GM19351 (cell line): ENCODE measurements around the gene TNS4.

Experiments used
- ATAC-seq: cut with Tn5 transposase; IDR thresholded peaks from one replicate; pipeline ENCODE4 v1.9.1; 2021; ENCODE audit warnings: mild to moderate bottlenecking, moderate library complexity; ENCODE audit not compliant: unreplicated experiment

The TNS4 gene

DNA sequence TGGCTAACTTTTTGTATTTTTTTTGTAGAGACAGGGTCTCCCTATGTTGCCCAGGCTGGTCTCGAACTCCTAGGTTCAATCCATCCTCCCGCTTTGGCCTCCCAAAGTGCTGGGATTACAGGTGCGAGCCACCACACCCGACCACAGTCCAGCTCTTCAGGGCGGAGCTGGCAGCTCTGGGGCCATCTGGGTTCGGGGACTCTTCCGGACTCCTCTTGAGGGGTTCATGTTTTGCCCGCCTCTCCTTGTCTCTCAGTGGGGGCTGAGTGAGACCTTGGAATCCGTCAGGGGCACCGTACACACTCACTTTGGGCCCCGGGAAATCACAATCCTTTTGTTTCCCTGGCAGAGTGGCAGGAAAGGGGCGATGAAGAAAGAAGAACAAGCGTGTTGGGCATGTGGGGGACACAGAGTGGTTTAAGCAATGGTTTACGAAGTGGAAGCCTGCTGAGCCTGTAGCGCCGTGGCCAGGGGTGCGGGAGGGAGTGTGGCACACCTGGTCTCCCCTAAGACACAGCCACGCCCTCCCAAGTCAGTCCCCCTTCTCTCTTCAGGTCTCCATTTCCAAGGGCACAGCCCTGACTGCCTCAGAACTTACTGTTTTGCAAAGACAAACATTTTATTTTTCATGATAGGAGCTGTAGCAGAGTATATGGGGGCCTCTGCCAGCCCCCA is 26.1 kb downstream of the TNS4 start:
- ATAC-seq, result no peak

DNA sequence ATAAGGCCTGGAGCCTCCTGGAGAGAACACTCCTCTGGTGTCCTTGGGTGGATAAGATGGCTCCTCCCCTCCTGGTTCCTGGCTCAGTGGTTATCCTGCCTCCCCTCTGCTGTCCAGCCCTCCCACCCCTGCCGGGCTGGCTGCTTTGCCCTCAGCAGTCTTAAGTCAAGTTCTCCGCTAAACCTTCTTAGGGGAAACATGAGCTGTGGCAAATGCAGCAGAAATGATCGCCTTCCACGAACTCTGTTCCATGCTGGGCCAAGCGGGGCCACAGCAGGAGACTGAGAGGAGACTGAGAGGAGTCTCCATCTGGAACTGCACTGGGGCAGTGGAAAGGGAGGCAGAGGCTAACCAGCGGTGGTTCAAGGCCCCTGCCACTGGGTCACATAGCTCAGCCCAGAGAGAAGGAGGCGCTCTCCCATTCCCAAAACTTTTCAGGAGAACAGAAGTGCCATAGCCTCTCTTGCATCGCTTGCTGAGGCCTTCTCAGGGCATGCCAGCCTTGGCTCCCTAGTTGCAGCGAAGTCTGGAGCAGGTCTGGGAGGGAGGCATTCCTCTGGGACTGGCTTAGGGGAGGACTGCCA is 26.9 kb downstream of the TNS4 start:
- ATAC-seq, result no peak

DNA sequence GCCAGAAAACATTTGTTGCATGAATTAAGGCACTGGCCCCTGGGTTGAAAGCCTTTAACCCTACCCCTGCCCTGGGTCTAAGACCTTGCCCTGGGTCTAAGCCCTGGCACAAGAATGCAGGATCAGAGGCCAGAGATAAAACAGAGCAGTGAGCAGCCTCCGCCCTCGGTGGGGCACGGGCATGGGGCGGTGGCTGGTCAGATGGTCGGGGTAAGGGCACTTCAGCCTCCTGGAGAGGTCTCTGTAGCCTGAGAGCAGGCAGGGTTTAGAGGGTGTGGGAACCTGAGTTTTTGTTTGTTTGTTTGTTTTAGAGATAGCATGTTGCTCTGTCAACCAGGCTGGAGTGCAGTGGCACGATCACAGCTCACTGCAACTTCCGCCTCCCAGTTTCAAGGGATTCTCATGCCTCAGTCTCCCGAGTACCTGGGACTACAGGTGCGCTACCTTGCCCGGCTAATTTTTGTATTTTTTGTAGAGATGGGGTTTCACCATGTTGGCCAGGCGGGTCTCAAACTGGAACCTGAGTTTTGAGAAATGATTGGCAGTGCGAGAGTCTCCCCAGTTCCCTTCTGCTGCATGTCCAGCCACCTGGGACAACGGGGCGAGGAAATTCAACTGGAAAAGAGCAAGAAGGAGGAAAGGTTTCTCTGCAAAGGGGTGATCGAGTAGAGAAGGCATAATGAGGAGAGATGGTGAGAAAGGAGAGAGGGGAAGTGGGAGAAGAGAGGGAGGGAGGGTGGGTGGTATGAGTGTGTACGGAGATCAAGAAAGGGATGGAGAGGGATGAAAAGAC is 27.7 kb downstream of the TNS4 start:
- no peak for ATAC-seq

DNA sequence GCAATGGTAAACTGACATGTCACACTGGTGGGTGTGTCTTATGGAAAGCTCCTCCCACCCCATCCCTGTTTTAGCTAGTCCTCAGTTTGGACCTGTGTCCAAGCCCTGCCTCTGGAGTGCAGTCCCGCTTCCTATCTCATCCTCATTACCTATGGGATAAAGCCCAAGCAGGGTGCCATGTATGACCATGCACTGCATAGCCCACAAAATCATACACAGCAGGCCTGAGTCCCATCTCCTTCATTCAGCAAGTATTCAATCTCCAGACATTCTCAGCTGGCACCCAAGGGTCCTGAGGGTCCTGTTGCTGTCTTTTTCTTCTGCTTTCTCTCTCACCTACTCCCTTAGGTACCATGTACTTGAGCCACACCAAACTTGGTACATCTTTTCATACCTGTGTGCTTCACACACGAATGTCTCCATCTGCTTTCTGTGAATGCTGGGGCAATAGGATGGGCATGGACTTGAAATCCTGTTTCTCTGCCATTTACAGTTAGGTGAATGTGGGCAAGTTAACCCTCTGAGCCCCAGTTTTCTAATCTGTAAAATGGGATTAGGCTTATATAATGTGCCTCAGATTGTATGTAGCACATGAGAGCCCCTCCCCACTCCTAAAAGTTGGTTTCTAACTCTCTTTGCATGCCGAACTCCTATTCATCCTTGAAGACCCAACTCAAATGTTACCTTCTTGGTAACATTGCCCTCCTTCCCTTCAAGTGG is 28.5 kb downstream of the TNS4 start:
- no peak for ATAC-seq

DNA sequence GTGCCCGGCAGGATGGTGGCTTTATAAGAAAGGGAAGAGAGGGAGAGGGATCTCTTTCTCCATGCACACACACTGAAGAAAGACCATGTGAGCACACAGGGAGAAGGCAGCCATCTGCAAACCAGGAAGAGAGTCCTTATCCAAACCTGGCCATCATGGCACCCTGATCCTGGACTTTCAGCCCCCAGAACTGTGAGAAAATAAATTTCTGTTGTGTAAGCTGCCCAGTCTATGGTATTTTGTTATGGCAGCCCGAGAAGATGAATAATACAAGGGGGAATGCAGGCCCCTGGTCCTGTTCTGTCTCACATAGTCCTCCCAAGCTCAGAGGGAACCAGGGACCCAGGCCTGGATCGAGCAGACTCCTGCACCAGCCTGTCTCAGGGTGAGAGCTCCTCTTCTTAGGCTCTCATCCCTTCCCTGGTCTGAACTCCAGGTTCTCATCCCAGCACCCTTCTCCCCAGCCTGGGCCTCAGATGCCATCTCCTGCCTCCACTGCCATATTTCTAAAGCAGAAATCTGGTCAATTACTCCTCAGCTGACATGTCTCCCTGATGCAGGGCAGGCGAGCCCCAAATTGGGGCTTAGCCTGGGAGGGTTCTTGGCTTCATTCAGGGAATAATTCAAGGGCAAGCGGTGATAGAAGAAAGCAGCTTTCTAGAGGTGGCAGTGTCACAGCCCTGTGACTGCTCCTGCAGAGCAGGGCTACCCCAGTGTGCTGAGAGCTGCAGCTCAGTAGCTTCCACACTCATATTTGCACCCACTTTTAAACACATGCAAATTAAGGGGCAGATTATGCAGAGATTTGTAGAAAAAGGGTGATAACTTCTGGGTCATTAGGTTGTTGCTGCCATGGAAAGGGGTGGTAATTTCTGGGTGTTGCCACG is 29.3 kb downstream of the TNS4 start:
- ATAC-seq, result no peak

DNA sequence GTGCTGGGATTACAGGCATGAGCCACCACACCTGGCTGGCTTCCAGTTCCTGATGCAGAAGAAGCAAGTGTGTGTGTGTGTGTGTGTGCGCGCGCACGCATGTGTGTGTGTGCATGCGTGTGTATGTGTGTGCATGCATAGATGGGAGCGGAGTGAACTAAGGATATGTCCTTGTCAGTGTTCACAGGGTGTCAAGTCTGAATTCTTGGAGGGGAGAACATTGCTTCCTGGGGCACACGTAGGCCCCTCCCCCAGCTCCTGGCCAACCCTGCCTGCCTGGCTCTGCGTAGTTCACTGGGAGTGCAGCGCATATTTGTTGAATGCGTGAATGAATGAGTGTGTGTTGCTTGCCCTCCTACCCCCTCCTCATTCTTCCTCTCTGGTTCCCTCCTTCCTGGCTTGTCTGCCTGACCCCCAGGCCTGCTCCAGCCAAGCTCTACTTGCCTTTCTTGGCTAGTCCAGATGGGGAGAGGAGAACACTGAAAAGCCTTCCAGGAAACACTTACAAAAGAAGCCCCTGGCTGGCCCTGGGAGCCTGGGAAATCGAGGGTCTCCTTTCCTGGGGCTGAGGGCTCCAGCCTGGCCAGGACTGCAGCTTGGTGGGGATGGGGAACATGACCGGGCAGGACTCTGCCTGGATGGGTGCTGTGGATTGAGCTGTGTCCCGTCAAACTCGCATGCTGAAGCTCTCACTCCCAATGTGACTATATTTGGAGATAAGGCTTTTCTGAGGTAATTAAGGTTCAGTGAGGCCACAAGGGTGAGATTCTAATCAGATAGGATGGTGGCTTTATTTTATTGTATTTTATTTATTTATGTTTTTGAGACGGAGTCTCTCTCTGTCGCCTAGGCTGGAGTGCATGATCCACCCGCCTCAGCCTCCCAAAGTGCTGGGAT is 30.2 kb downstream of the TNS4 start:
- ATAC-seq, result no peak

DNA sequence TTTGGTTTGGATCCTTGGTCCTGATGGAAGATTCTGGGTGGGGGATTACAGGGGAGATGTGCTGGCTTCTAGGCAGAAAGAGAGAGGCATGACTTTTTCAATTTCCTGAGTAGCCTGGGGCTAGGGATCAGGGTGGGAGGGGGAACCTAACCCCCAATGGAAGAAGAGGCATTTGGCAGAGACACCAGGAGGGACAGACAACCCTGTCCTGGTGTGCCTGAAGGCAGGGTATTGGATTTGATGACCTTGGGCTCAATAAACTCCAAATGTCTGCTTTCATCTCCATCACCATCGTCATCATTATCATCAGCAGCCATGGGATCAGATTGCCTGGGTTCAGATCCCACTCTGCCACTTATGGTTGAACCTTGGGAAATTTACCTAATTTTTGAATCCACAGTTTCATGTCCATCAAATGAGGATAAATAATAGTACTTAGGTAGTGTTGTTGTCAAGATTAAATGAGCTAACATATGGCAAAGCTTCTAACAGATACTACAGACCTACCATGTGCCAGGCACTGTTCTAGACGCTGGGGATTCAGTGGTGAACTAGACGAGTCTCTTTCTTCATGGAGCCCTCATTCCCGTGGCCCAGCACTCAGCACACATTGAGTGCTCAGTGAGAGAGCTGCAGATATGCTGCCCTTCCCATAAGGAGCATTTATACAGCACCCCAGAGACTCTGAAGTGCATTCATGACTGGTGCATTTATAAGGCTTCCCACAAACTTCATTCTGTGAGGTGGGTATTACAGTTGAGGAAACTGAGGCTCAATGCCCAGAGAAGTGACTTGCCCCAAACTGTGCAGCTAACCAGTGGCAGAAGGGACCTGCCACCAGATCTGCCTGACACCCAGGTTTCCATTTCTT is 31.4 kb downstream of the TNS4 start:
- ATAC-seq, result no peak

DNA sequence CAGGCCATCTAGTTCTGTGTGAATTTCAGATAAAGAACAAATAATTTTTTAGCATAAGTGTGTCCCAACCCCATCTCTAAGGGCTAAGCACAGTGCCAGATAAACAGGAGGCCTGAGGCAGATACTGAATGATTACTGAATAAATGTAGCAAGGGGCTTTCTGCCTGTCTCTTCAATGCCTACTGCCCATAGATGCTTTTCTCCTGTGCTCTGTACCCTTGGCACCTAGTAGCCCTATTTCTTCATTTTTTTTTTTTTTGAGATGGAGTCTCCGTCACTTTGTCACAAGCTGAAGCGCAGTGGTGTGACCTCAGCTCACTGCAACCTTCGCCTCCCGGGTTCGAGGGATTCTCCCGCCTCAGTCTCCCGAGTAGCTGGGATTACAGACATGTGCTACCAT is 32.9 kb downstream of the TNS4 start:
- no peak for ATAC-seq

DNA sequence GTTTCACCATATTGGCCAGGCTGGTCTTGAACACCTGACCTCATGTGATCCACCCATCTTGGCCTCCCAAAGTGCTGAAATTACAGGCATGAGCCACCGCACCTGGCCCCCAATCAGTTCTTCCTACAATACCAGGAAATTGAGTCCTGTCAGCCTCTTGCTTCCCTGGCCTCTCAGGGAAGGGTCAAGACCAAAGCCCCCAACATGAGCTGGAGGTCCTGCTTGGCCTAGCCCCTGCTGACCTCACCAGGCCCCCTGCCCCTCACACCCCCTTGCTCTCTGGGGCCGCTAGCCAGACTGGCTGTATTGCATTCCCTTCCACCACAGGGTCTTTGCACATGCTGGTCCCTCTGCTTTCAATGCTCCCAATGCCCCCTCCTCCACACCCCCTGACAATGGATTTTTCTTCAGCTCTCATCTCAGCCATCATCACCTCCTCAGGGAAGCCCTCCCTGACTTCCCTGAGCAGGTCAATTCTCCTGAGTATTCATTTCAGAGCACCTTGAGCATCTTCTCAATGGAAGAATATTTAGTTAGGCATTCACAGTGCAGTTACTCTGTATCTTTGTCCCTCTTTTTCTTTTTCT is 34.0 kb downstream of the TNS4 start:
- ATAC-seq, result no peak

DNA sequence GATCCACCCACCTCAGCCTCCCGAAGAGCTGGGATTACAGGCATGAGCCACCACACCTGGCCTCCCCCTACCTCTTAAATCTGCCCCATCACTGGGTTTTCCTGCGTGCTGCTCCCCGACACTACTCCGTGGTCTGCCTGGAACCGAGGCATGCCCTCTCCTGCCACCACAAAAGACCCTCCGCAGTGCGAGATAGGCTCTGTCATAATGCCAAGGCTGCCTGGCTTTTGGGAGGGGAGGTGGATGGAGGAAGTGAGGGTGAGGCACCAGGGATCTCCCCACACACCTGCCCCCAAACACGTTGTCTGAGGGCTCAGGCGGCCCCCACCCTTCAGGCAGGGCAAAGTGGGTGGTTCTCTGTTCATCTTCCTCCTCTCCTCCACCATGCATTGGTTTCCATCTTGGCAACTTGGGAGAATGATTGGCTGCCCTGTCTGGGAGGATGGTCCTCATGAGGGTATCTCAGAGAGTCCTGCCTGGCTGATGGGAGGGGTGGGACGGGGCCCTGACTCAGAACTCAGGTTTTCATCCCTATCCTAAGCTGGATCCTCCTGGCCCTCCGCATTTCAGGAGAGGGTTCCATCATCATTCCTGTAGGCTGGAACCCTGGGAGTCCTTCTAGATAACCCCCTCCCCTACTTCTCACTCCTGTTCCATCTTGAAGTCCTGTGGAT is 35.0 kb downstream of the TNS4 start:
- no peak for ATAC-seq

DNA sequence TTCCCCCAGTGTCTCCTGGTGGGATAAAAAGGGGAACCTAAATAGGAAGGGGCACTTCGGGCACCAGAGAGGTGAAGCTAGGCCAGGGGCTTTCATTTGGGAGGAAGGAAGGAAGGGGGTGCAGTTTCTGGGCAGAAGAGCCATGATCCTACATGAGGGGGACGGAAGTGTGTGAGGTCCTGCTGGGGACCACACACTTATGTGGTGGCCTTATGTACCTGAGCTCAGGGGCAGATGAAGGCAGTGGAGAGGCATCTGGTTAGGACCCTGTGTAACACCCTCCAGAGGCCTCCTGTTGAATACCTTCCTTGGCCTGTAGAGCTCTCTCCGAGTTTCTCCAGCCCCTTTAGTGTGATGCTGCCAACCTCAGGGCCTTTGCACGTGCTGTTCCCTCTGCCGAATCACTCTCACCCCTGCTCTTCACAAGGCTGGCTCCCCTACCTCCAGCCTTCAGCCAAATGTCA is 37.0 kb downstream of the TNS4 start:
- no peak for ATAC-seq

DNA sequence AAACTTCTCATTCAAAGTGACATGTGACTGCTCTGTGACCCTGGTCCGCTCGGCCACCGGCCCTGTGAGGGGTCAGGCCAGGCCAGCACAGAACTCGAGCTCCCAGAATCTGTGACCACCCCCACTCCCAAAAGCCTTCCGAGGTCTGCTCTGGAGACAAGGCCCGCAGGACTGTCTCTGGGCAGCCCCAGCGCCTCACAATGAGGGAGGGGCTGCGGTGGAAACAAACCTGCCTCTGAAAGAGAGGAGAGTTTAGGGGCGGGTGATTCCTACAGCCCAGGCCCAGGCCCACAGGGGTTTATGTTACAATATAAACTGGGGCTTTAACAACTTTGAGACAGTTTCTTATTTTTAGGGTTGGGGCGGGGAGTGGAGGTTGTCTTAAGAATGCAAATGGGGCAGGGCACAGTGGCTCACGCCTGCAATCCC is 38.3 kb downstream of the TNS4 start:
- no peak for ATAC-seq

DNA sequence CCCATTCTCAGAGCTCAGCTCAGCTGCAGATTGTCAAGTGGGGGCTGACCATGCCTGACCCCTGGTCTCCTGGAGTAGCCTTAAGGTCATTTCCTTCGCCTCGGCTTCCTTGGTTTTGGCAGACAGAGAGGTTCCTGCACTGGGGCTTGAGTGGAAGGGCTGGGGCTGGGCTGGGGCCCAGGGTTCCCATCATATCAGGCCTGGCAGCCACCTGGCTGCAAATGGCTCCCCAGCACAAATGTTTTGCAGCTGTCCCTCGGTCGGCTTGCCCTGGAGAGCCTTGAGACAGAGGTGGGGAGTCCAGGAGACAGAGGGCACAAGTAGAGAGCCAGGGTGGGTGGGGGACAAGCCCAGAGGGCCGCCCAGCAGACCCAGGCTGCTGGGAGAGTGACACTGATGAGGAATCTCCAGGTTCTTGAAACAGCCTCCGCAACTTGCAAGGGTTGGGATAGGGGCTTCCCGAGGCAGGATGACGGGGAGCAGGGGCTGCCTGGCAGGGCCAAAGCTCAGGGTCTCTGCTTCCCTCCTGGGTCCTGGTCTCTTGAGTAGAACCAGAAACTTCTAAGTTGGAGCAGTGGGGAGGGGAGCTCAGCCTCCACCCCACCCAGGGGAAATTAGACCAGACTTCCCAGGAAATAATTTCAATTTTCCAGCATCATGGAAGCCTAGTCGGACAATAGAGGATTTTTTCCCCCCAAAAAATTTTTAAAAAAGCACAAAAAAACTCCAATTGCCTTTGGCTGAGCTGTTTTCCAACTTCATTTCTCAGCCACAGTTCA is 38.9 kb downstream of the TNS4 start:
- ATAC-seq, result no peak

DNA sequence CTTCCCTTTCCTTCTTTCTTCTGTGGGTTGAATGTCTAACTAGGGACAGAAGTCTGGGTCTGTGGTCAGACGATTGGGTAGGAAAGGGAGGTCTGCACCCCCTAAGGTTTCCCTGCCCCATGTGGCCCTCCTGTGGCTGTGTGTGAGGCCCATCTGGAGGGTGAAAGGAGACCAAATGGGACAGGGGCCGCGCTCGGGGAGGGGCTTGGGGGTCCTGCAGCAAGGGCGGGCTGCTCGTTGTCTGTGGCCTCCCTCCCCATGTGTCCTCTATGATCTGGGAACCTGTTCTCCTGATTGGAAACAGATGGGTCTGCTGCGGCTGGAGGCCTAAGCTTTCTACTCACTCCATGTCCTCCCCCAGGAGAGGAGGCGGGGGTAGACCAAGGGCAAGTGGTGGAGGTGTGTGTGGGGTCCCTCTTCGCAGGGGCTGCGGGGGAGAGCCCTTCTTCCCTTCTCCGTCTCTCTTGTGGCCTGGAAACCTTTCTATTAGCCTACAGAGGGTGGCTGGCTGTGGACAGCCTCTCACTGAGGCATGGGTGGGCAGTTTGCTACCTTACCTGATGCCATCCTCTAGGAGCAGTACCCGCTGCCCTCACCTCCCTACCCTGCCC is 39.6 kb downstream of the TNS4 start:
- no peak for ATAC-seq

DNA sequence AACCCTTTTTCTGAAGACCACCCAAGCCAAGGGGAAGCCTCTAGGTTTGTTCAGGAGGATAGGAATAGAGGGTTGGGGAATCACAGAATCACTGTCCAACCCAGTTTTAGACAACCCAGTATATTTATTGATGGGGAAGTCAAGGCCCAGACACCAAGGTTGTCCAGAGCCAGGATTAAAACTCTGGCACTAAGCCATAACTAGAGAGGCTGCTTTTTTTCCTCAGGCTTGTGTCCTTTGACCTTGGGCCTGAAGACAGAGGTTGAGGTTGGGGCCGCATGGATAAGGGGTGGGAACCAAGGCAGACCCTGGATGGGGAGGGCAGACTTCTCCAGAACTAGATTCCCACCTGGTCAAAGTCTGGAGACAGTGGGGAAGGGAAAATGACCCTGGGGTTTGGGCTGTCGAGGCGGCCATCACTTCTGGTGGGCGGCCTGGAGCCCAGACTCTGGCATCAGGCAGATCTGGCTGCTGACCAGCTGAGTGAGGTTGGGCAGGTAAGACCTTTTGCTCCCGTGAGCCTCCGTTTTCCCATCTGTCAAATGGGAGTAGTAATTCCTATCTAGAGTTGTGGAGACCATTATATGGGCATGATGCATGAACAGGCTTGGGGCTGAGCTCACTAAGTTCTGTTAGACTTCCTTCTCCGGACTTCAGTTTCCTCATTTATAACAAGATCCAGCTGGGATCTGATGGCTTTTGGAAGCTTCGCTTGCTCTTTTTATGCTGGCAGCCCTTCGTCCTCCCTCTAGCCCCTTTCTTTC is 40.3 kb downstream of the TNS4 start:
- ATAC-seq, result no peak

DNA sequence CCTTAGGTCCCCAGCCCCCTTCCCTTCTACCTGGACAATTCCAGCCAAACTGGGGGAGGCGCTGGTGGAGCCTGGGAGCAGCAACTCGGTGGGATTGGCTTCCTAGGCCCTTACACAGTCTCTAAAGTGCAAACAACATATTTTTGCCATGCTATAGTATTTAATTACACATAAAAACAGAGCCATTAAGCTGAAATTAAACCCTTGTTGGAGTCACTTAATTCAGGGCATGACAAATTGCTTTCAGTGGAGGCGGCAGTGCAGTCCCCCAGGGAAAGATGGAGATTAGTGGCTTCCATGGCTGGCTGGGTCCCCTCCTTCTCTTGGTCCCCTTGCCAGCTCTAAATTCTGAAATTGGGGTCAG is 40.8 kb downstream of the TNS4 start:
- ATAC-seq, result no peak
